Naive thymus-derived CD4-positive, alpha-beta T cell (primary cell): ENCODE results near the gene LPO. TPM values are rescaled to one million over a fixed set of nuclear protein-coding genes. Genes with fewer than 3 reads are reported as not detected.

Experiments
- ATAC-seq: fragments of 150-1000 bp; cut with Tn5 transposase; 2 replicates; pipeline ENCODE4 v1.10.0; 2021; ENCODE audit warnings: mild to moderate bottlenecking, moderate library complexity
- CTCF ChIA-PET: fragments of 350-600 bp; sonication (Branson Sonifier 250); formaldehyde crosslinking; loops from one replicate; lab custom pipeline; 2021; ENCODE audit warnings: antibody characterized with exemption; lab: Charles Lee
- POLR2A ChIA-PET: fragments of 350-600 bp; sonication (Branson Sonifier 250); formaldehyde crosslinking; loops from one replicate; lab custom pipeline; 2021; ENCODE audit warnings: antibody characterized with exemption, inconsistent platforms; lab: Charles Lee
- DNase-seq, 9 donors: peaks; one replicate each; pipeline versions ENCODE4 v3.0.0 to v3.0.0-alpha.2; 2020 to 2022; ENCODE audit warnings: mixed read lengths in 1 of 9
- H3K27ac ChIP-seq: one replicate; pipeline ENCODE4 v1.7.0; 2013; ENCODE audit warnings: mild to moderate bottlenecking, low read depth, low read length, moderate library complexity
- H3K27me3 ChIP-seq, 2 donors: one replicate each; pipeline ENCODE4 v1.7.0; 2013; ENCODE audit warnings: low read length in 2 of 2, mild to moderate bottlenecking in 2 of 2, moderate library complexity in 2 of 2; ENCODE audit not compliant: control insufficient read depth in 2 of 2, insufficient read depth in 2 of 2
- H3K36me3 ChIP-seq, 3 experiments: 1 replicate in 2 of 3; 2 replicates in 1 of 3; pipeline ENCODE4 v1.7.0; 2013; ENCODE audit warnings: low read length in 3 of 3, mild to moderate bottlenecking in 3 of 3, moderate library complexity in 1 of 3; ENCODE audit not compliant: insufficient read depth in 3 of 3, control insufficient read depth in 2 of 3
- H3K4me1 ChIP-seq, 2 donors: one replicate each; pipeline ENCODE4 v1.7.0; 2013; ENCODE audit warnings: low read length in 2 of 2, mild to moderate bottlenecking in 2 of 2, moderate library complexity in 1 of 2; ENCODE audit not compliant: control insufficient read depth in 2 of 2, insufficient read depth in 2 of 2
- H3K4me3 ChIP-seq: 2 replicates; pipeline ENCODE4 v1.7.0; 2013; ENCODE audit warnings: mild to moderate bottlenecking, low read length
- H3K9me3 ChIP-seq, 3 experiments: 1 replicate in 2 of 3; 2 replicates in 1 of 3; pipeline ENCODE4 v1.7.0; 2013; ENCODE audit warnings: low read length in 3 of 3; ENCODE audit not compliant: control insufficient read depth in 2 of 3
- H3K27ac Mint-ChIP-seq, 9 donors: one replicate each; pipeline ENCODE4 v1.8.0; 2020 to 2022; ENCODE audit warnings: mixed read lengths in 9 of 9, mild to moderate bottlenecking in 8 of 9, moderate library complexity in 5 of 9, inconsistent platforms in 2 of 9
- H3K27me3 Mint-ChIP-seq, 5 donors: one replicate each; pipeline ENCODE4 v1.8.0; 2021 to 2022; ENCODE audit warnings: mixed read lengths in 5 of 5, mild to moderate bottlenecking in 1 of 5
- H3K36me3 Mint-ChIP-seq, 5 donors: one replicate each; pipeline ENCODE4 v1.8.0; 2020 to 2022; ENCODE audit warnings: mixed read lengths in 5 of 5, mild to moderate bottlenecking in 3 of 5, inconsistent platforms in 1 of 5
- H3K4me1 Mint-ChIP-seq, 7 donors: one replicate each; pipeline ENCODE4 v1.8.0; 2020 to 2022; ENCODE audit warnings: mixed read lengths in 7 of 7, mild to moderate bottlenecking in 3 of 7, inconsistent platforms in 1 of 7
- H3K4me3 Mint-ChIP-seq, 10 donors: one replicate each; pipeline ENCODE4 v1.8.0; 2020 to 2022; ENCODE audit warnings: mild to moderate bottlenecking in 10 of 10, mixed read lengths in 10 of 10, moderate library complexity in 6 of 10, inconsistent platforms in 2 of 10
- H3K9me3 Mint-ChIP-seq, 11 donors: one replicate each; pipeline ENCODE4 v1.8.0; 2020 to 2022; ENCODE audit warnings: mixed read lengths in 11 of 11, mild to moderate bottlenecking in 4 of 11, inconsistent platforms in 1 of 11, moderate library complexity in 1 of 11
- intact Hi-C, 2 donors: fragments of 100-400 bp; cut with micrococcal nuclease; formaldehyde crosslinking; loops; one replicate each; pipeline ENCODE4 v1.15.1; 2023
- polyA plus RNA-seq, 2 donors: library from polyadenylated mRNA; unstranded; fragments of 300-500 nt; fragmentation: Illumina TruSeq; gene quantifications; one replicate each; pipeline ENCODE4 v1.2.3, GENCODE V29; 2021
- total RNA-seq, 6 experiments: library from RNA in 5 of 6; stranded (reverse) in 5 of 6; gene quantifications; 1 replicate in 5 of 6; 2 replicates in 1 of 6; pipeline ENCODE4 v1.2.3 and lab custom pipeline; 2021 to 2026

LPO gene
- total and polyA plus RNA-seq, 7 experiments from 2014 or later: 0.13 to 0.15 TPM; not detected in 5

DNA sequence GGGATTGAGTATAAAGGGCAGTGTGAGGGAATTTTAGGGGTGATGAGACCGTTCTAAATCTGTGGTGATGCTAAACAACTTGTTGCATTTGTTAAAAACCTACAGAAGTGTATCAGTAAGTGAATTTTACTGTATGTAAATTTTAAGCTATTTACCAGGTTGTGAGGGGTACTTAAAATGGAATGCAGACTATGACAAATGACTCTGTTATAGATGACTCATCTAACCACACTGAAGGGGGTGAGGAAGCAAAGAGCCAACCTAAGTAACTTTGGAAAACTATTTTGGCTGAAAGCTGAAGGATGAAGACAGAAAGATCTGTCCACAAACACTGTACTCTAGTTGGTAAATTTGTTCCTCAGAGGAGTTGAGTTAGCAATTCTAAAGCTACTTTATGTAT lies 14.1 kb upstream of the LPO start:
- Mint-ChIP-seq H3K27ac (peak overlapping the region in 1 of 9 donors; percentile 10), H3K27me3 (peaks cover 5 to 52% (median 14%) of the 10 kb centered on the region in 5 donors), H3K9me3 (peaks cover 0 to 2% (median 0%) of the 10 kb centered on the region in 11 donors), H3K36me3 (peaks cover 0 to 2% (median 0%) of the 10 kb centered on the region in 5 donors), H3K4me3 (no peak overlapping the region), H3K4me1 (peaks cover 2 to 16% (median 14%) of the 10 kb centered on the region in 7 donors)
- intact Hi-C loops: no loop called here
- ChIA-PET POLR2A (interaction anchor here (0.7 kb wide), 1 partner anchor 16 kb away, joined by 3 read pairs; no protein-coding TSS in a partner anchor), CTCF (no interaction called here)
- ATAC-seq: no peak
- Histone ChIP-seq H3K36me3 (no peaks in the 10 kb centered on the region), H3K4me3 (no peak overlapping the region), H3K27ac (no peak overlapping the region), H3K9me3 (no peaks in the 10 kb centered on the region), H3K4me1 (peaks cover 8 to 9% of the 10 kb centered on the region in 2 donors), H3K27me3 (no peaks in the 10 kb centered on the region)
- DNase-seq: no peak

DNA sequence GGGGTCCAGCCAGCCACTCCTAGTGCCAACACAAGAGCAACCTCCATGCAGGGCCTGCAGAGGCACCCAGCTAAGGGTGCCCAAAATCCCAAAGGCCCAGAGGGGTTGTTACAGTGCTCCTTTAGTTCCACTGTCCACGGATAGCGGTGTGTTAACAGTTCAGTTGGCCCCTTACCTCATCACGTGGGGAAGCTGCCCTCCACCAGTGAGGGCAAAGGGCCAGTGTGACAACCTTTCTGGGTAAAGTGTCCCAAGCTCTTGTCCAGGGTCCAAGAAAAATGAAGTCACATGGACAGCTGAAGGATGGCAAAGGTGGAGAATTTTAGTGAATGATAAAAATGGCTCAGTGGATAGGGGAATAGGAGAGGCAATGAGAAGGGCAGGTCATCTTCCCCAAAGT lies 10.7 kb upstream of the LPO start:
- ChIA-PET CTCF (interaction anchor here (0.6 to 0.8 kb wide), 2 partner anchors 14 to 1604 kb away, joined by 3 read pairs; no protein-coding TSS in a partner anchor), POLR2A (no interaction called here)
- Mint-ChIP-seq H3K4me1 (peaks cover 0 to 13% (median 0%) of the 10 kb centered on the region in 7 donors), H3K27me3 (peaks cover 5 to 62% (median 18%) of the 10 kb centered on the region in 5 donors), H3K36me3 (no peaks in the 10 kb centered on the region), H3K27ac (peak overlapping the region in 1 of 9 donors; percentile 36), H3K4me3 (no peak overlapping the region), H3K9me3 (peaks cover 0 to 2% (median 0%) of the 10 kb centered on the region in 11 donors)
- no peaks in the 10 kb centered on the region for H3K36me3 ChIP-seq
- no peaks in the 10 kb centered on the region for H3K27me3 ChIP-seq
- no peaks in the 10 kb centered on the region for H3K4me1 ChIP-seq
- no peak for DNase-seq
- ATAC-seq: no peak
- intact Hi-C loops: no loop called here
- no peak overlapping the region for H3K4me3 ChIP-seq
- no peak overlapping the region for H3K27ac ChIP-seq
- no peaks in the 10 kb centered on the region for H3K9me3 ChIP-seq

DNA sequence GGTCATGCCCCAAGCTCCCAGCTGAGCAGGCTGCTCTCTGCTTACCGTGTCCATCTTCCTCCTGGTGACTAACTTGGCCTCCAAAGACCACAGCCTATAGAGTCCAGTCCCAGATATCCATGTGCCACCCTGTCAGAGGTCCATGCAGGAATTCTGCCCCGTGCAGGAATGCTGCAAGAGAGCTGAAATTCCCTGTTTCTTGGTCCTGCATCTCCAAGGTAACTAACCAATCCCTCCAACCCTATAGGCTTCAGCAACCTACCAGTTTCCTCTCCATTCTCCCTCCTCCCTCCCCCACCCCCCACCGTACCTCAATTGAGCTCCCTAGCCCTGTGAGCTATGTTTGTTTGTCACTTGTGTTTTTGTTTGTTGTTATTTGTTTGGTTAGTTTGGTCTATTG lies 9.7 kb upstream of the LPO start:
- no peak overlapping the region for H3K27ac Mint-ChIP-seq
- no peak for DNase-seq
- ChIA-PET POLR2A (interaction anchor here (0.8 kb wide), 1 partner anchor 172 kb away, joined by 4 read pairs; no protein-coding TSS in a partner anchor), CTCF (interaction anchor here (1.5 kb wide), 1 partner anchor 21 kb away, joined by 3 read pairs; no protein-coding TSS in a partner anchor)
- no peaks in the 10 kb centered on the region for H3K4me1 ChIP-seq
- peaks cover 0 to 16% (median 0%) of the 10 kb centered on the region in 7 donors for H3K4me1 Mint-ChIP-seq
- no peak overlapping the region for H3K27ac ChIP-seq
- peaks cover 0 to 2% (median 0%) of the 10 kb centered on the region in 11 donors for H3K9me3 Mint-ChIP-seq
- H3K27me3 Mint-ChIP-seq: peaks cover 5 to 59% (median 18%) of the 10 kb centered on the region in 5 donors
- no peak overlapping the region for H3K4me3 ChIP-seq
- H3K36me3 ChIP-seq: no peaks in the 10 kb centered on the region
- no peak overlapping the region for H3K4me3 Mint-ChIP-seq
- intact Hi-C loops: no loop called here
- no peaks in the 10 kb centered on the region for H3K27me3 ChIP-seq
- no peaks in the 10 kb centered on the region for H3K9me3 ChIP-seq
- no peak for ATAC-seq
- H3K36me3 Mint-ChIP-seq: no peaks in the 10 kb centered on the region

DNA sequence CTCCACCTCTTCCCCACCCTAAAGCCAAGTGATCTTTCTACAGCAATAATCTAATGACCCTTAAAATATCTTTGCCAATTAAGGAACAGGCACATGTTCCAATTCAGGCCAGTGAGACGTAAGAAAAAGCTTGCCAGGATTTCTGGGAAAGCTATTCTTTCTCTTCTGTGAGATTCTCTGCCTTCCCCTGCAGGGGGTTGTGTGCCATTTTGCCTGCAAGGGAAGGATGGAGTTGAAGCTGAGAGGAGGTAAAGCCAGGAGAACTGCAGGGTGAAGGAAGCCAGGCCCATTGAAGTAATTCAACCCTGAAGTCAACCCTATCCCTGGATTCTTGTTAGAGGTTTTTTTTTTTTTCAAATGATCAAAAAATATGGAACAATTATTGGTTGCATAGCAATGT lies 9.0 kb upstream of the LPO start:
- no peak overlapping the region for H3K4me3 Mint-ChIP-seq
- no peak overlapping the region for H3K27ac Mint-ChIP-seq
- no peaks in the 10 kb centered on the region for H3K27me3 ChIP-seq
- peaks cover 0 to 2% (median 0%) of the 10 kb centered on the region in 11 donors for H3K9me3 Mint-ChIP-seq
- DNase-seq: no peak
- ATAC-seq: no peak
- ChIA-PET CTCF (interaction anchor here (1.5 kb wide), 1 partner anchor 20 kb away, joined by 3 read pairs; no protein-coding TSS in a partner anchor), POLR2A (no interaction called here)
- intact Hi-C loops: no loop called here
- peaks cover 5 to 59% (median 17%) of the 10 kb centered on the region in 5 donors for H3K27me3 Mint-ChIP-seq
- H3K4me3 ChIP-seq: no peak overlapping the region
- no peak overlapping the region for H3K27ac ChIP-seq
- peaks cover 0 to 12% (median 0%) of the 10 kb centered on the region in 7 donors for H3K4me1 Mint-ChIP-seq
- no peaks in the 10 kb centered on the region for H3K9me3 ChIP-seq
- no peaks in the 10 kb centered on the region for H3K36me3 ChIP-seq
- no peaks in the 10 kb centered on the region for H3K4me1 ChIP-seq
- no peaks in the 10 kb centered on the region for H3K36me3 Mint-ChIP-seq

DNA sequence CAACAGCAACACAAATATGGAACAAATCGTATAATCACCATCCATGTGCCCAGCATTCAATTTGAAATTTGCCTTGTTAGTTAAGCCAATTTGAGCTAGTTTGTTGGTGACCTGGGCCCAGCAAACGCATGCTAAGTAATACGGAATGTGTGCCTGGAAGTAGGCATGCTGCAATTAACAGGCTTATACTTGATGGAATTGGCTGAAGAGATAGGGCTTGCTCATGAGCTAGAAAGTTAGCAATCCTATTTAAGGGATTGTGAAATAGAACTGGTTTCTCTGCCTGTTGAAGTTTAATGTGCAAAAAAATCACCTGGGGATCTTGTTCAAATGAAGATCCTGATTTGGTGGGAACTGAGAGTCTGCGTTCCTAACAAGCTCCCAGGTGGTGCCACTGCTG lies 8.5 kb upstream of the LPO start:
- Histone ChIP-seq H3K4me3 (no peak overlapping the region), H3K27ac (no peak overlapping the region), H3K27me3 (no peaks in the 10 kb centered on the region), H3K4me1 (no peaks in the 10 kb centered on the region), H3K9me3 (no peaks in the 10 kb centered on the region), H3K36me3 (no peaks in the 10 kb centered on the region)
- H3K9me3 Mint-ChIP-seq: peaks cover 0 to 2% (median 0%) of the 10 kb centered on the region in 11 donors
- no peaks in the 10 kb centered on the region for H3K36me3 Mint-ChIP-seq
- no peak for DNase-seq
- ATAC-seq: no peak
- peaks cover 0 to 12% (median 0%) of the 10 kb centered on the region in 7 donors for H3K4me1 Mint-ChIP-seq
- H3K27ac Mint-ChIP-seq: no peak overlapping the region
- intact Hi-C loops: no loop called here
- ChIA-PET POLR2A (no interaction called here), CTCF (no interaction called here)
- H3K4me3 Mint-ChIP-seq: no peak overlapping the region
- peaks cover 7 to 61% (median 16%) of the 10 kb centered on the region in 5 donors for H3K27me3 Mint-ChIP-seq

DNA sequence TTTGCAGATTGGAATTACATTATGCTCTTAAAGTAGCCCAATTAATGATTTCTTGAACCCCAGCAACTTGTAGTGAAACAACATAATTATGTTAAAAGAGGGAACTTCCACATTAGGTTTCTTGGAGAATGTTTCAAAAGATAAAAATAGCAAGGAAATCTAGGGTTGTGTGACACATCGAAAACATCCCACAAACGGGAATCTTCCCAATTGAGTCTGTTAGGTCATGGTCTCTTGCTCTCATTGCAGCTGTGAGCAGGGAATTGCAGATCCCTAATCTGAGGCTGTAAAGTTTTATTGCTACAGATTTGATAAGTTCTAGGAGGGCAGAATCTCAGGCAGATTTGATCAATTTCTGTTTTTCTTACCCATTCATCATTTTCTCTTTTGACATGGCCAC lies 6.7 kb upstream of the LPO start:
- H3K4me3 Mint-ChIP-seq: no peak overlapping the region

More for the DNA sequence above, 6.7 kb upstream of the LPO start:
- ChIA-PET POLR2A (interaction anchor here (0.8 kb wide), 1 partner anchor 1253 kb away, joined by 3 read pairs; no protein-coding TSS in a partner anchor), CTCF (interaction anchor here (0.6 kb wide), 1 partner anchor 50 kb away, joined by 3 read pairs; no protein-coding TSS in a partner anchor)
- H3K9me3 Mint-ChIP-seq: peaks cover 0 to 2% (median 0%) of the 10 kb centered on the region in 11 donors
- ATAC-seq (no peak), DNase-seq (no peak)
- no peaks in the 10 kb centered on the region for H3K4me1 ChIP-seq
- H3K27me3 ChIP-seq: no peaks in the 10 kb centered on the region
- H3K27ac ChIP-seq: no peak overlapping the region
- peaks cover 0 to 12% (median 0%) of the 10 kb centered on the region in 7 donors for H3K4me1 Mint-ChIP-seq
- H3K27ac Mint-ChIP-seq: peak overlapping the region in 1 of 9 donors; percentile 48
- no peaks in the 10 kb centered on the region for H3K36me3 ChIP-seq
- intact Hi-C loops: no loop called here
- H3K27me3 Mint-ChIP-seq: peaks cover 18 to 69% (median 26%) of the 10 kb centered on the region in 5 donors
- H3K36me3 Mint-ChIP-seq: no peaks in the 10 kb centered on the region
- no peaks in the 10 kb centered on the region for H3K9me3 ChIP-seq
- H3K4me3 ChIP-seq: no peak overlapping the region
